ENCODE results near the gene EIF3D.

DNA sequence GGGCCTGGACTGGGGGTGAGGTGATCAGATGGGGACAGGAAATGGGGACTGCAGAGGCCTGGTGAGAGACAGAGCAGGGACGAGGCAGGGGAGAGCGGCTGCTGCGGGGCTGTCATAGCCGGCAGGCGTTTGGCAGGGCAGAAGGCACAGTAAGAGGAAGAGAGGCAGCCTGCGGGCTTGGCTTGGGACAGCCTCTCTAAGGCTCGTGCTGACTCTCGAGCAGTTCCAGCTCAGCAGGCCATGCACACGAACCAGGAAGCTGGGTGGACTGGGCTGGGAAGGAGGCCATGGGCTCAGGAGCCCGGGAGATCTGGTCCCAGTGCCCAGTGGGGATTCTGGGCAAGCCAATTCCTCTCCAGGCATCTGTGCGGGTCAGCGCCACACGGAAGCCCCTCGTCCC lies 19.6 kb upstream of the EIF3D start:
- TF ChIP-seq POLR2A (IDR thresholded peaks at IDR 0.05) (no peak), EP300 (IDR thresholded peaks at IDR 0.05) (no peak)
- TF ChIP-seq, protein P1, sequence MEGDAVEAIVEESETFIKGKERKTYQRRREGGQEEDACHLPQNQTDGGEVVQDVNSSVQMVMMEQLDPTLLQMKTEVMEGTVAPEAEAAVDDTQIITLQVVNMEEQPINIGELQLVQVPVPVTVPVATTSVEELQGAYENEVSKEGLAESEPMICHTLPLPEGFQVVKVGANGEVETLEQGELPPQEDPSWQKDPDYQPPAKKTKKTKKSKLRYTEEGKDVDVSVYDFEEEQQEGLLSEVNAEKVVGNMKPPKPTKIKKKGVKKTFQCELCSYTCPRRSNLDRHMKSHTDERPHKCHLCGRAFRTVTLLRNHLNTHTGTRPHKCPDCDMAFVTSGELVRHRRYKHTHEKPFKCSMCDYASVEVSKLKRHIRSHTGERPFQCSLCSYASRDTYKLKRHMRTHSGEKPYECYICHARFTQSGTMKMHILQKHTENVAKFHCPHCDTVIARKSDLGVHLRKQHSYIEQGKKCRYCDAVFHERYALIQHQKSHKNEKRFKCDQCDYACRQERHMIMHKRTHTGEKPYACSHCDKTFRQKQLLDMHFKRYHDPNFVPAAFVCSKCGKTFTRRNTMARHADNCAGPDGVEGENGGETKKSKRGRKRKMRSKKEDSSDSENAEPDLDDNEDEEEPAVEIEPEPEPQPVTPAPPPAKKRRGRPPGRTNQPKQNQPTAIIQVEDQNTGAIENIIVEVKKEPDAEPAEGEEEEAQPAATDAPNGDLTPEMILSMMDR (IDR thresholded peaks at IDR 0.05) = no peak
